HepG2 (cell line): ENCODE data around the gene NRBF2. TPM values are rescaled to one million over a fixed set of nuclear protein-coding genes. Genes with fewer than 3 reads are reported as not detected.

ENCODE experiments used
- ATAC-seq: fragments of 200-7000 bp; cut with Tn5 transposase; 3 replicates; pipeline ENCODE4 v1.9.1; 2020; ENCODE audit warnings: mild to moderate bottlenecking, moderate library complexity
- BruUV-seq: library from RNA; stranded (reverse); fragments of 400-500 nt; replicated peaks from 2 replicates; lab custom pipeline; 2021; lab: Mats Ljungman, UMichigan
- CTCF ChIA-PET: fragments of 300-600 bp; formaldehyde crosslinking; extraction: SDS; loops from one replicate; lab custom pipeline; 2021; ENCODE audit warnings: low total read pairs, inconsistent platforms, low intra/inter-chr PET ratio; lab: Yijun Ruan, JAX
- POLR2A ChIA-PET: fragments of 350-600 bp; sonication (Branson Sonifier 250); formaldehyde crosslinking; loops from one replicate; lab custom pipeline; 2020; ENCODE audit warnings: antibody characterized with exemption, inconsistent platforms; lab: Yijun Ruan, JAX
- DNase-seq: peaks from one replicate; pipeline ENCODE4 v3.0.0-alpha.2; 2015; ENCODE audit warnings: low spot score
- FAIRE-seq: peaks from 3 replicates; lab custom pipeline; 2011; peaks lifted over from hg19 to GRCh38; lab: Jason Lieb, UNC
- H2AFZ ChIP-seq: one replicate; pipeline ENCODE4 v1.6.1; 2011; ENCODE audit warnings: low read length, inconsistent platforms
- H3K27ac ChIP-seq: fragments of 300-600 bp; 3 replicates; pipeline ENCODE4 v1.8.0; 2011; ENCODE audit warnings: mixed run types, mild to moderate bottlenecking, mixed read lengths, low read length, inconsistent platforms; ENCODE audit not compliant: insufficient read depth; ENCODE audit errors: extremely low read length
- H3K27me3 ChIP-seq, 2 experiments: fragments of 200-600 bp in 1 of 2; 2 replicates in 1 of 2; 3 replicates in 1 of 2; pipeline versions ENCODE4 v1.6.0 to v1.8.0; 2011; ENCODE audit warnings: low read length in 2 of 2, mild to moderate bottlenecking in 2 of 2, moderate library complexity in 2 of 2, inconsistent platforms in 1 of 2; ENCODE audit not compliant: insufficient read depth in 2 of 2, control insufficient read depth in 1 of 2
- H3K36me3 ChIP-seq, 2 experiments: fragments of 200-600 bp in 1 of 2; replicated peaks in 1 of 2; 2 replicates in 1 of 2; 3 replicates in 1 of 2; pipeline versions ENCODE4 v1.5.1 to v1.8.0; 2011; ENCODE audit warnings: low read length in 2 of 2, inconsistent platforms in 1 of 2; ENCODE audit not compliant: insufficient read depth in 2 of 2, control insufficient read depth in 1 of 2
- H3K4me1 ChIP-seq: 2 replicates; pipeline ENCODE4 v1.5.1; 2012; ENCODE audit warnings: low read length, inconsistent platforms; ENCODE audit not compliant: insufficient read depth
- H3K4me2 ChIP-seq: 2 replicates; pipeline ENCODE4 v1.6.0; 2011; ENCODE audit warnings: low read depth, low read length, inconsistent platforms
- H3K4me3 ChIP-seq, 3 experiments: fragments of 200-600 bp in 1 of 3; sonication (generic), shearing (Covaris generic) in 1 of 3; replicated peaks in 1 of 3; 2 replicates each; pipeline ENCODE4 v1.5.1; 2011 to 2016; ENCODE audit warnings: low read length in 3 of 3, inconsistent platforms in 2 of 3, low read depth in 2 of 3, mild to moderate bottlenecking in 2 of 3, control low read depth in 1 of 3, mixed read lengths in 1 of 3; ENCODE audit not compliant: insufficient read depth in 1 of 3
- H3K79me2 ChIP-seq: one replicate; pipeline ENCODE4 v1.6.1; 2011; ENCODE audit warnings: low read length, inconsistent platforms; ENCODE audit not compliant: insufficient read depth
- H3K9ac ChIP-seq: 2 replicates; pipeline ENCODE4 v1.6.0; 2011; ENCODE audit warnings: mild to moderate bottlenecking, low read depth, low read length, inconsistent platforms; ENCODE audit not compliant: insufficient read depth
- H3K9me3 ChIP-seq: 2 replicates; pipeline ENCODE4 v1.5.1; 2012; ENCODE audit warnings: mild to moderate bottlenecking, low read length
- H4K20me1 ChIP-seq: 2 replicates; pipeline ENCODE4 v1.6.0; 2011; ENCODE audit warnings: inconsistent platforms, mild to moderate bottlenecking, low read length, moderate library complexity; ENCODE audit not compliant: insufficient read depth
- FOSL2 ChIP-seq: sonication (generic); formaldehyde crosslinking; IDR thresholded peaks from 2 replicates; pipeline ENCODE4 v1.4.0; 2020; ENCODE audit warnings: missing genetic modification reagents
- GATA4 ChIP-seq: sonication (generic); IDR thresholded peaks from 2 replicates; pipeline ENCODE4 v1.6.1; 2016; ENCODE audit warnings: antibody characterized with exemption, low read depth, borderline replicate concordance
- MAFF ChIP-seq: IDR thresholded peaks from 2 replicates; pipeline ENCODE4 v1.6.1; 2011; ENCODE audit warnings: low read depth, low read length, improper control_type of control experiment
- NFE2 ChIP-seq: sonication (generic); formaldehyde crosslinking; IDR thresholded peaks from 2 replicates; pipeline ENCODE4 v1.4.0; 2020; ENCODE audit warnings: missing genetic modification reagents
- RFX5 ChIP-seq: IDR thresholded peaks from 2 replicates; pipeline ENCODE4 v1.6.1; 2011; ENCODE audit warnings: low read depth, low read length, improper control_type of control experiment
- SCMH1 ChIP-seq: sonication (generic); formaldehyde crosslinking; IDR thresholded peaks from 2 replicates; pipeline ENCODE4 v1.9.0; 2021; ENCODE audit warnings: missing genetic modification reagents, mild to moderate bottlenecking, borderline replicate concordance
- ZBTB3 ChIP-seq: sonication (generic); formaldehyde crosslinking; IDR thresholded peaks from 2 replicates; pipeline ENCODE4 v1.4.0; 2020; ENCODE audit warnings: low read depth, mild to moderate bottlenecking, moderate library complexity, missing genetic modification reagents, borderline replicate concordance
- ZNF280B ChIP-seq: sonication (generic); formaldehyde crosslinking; IDR thresholded peaks from 2 replicates; pipeline ENCODE4 v1.5.0; 2020; ENCODE audit warnings: missing genetic modification reagents, mild to moderate bottlenecking, borderline replicate concordance
- ZNF512B ChIP-seq: sonication (generic); formaldehyde crosslinking; IDR thresholded peaks from 2 replicates; pipeline ENCODE4 v1.5.1; 2020; ENCODE audit warnings: missing genetic modification reagents, mild to moderate bottlenecking, borderline replicate concordance
- ZNF569 ChIP-seq: sonication (generic); formaldehyde crosslinking; IDR thresholded peaks from 2 replicates; pipeline ENCODE4 v1.5.0; 2020; ENCODE audit warnings: mild to moderate bottlenecking, missing genetic modification reagents, moderate library complexity, borderline replicate concordance
- WGBS: methylation state at CpG from one replicate; pipeline ENCODE4 v1.1.6; 2017; ENCODE audit warnings: low lambda C conversion rate; 5-methylcytosine and 5-hydroxymethylcytosine counted together
- in situ Hi-C: cut with HindIII; loops from 2 replicates; pipeline ENCODE4 v1.10.0; 2017; ENCODE audit warnings: low pct_unique_long_range_greater_than_20kb; ENCODE audit not compliant: extremely low pct_ligation_motif_present
- intact Hi-C: fragments of 100-400 bp; cut with micrococcal nuclease; formaldehyde crosslinking; loops from one replicate; pipeline ENCODE4 v1.10.0; 2022; ENCODE audit not compliant: unreplicated experiment
- polyA plus RNA-seq, 8 experiments: library from polyadenylated mRNA; depleted of rRNA in 3 of 8; stranded (reverse) in 7 of 8; unstranded in 1 of 8; fragments of >200 nt; fragmentation: Illumina TruSeq in 4 of 8; extraction: Trizol in 4 of 8; gene quantifications; 2 replicates each; pipeline versions ENCODE4 v1.2.1 to v1.2.3, GENCODE V29; 2011 to 2016; ENCODE audit warnings: low read depth in 4 of 8, missing spikeins in 1 of 8, mixed read lengths in 1 of 8; ENCODE audit not compliant: insufficient read depth in 1 of 8
- total RNA-seq, 5 experiments: library from RNA; depleted of rRNA; stranded (reverse); fragments of >200 nt; fragmentation: Illumina TruSeq; extraction: Trizol; gene quantifications; 2 replicates each; pipeline ENCODE4 v1.2.3, GENCODE V29; 2016; ENCODE audit warnings: low read depth in 1 of 5

The NRBF2 gene
- total and polyA plus RNA-seq, 2 of the 13 experiments (the other 11 are each of a cell fraction or from before 2014, with no cell fraction given) = 20.0 to 28.4 TPM

- FAIRE-seq = no peak
Observed at GRCh38 chr10:63171255-63171855, 38.2 kb downstream of the NRBF2 start.

More at GRCh38 chr10:63171255-63171855, 38.2 kb downstream of the NRBF2 start:
- TF ChIP-seq SCMH1 (no peak), NFE2 (no peak), ZNF569 (CRISPR knock-in tag) (no peak), ZNF280B (CRISPR knock-in tag) (no peak), MAFF (no peak), FOSL2 (no peak), ZBTB3 (CRISPR knock-in tag) (no peak), RFX5 (no peak), ZNF512B (no peak), GATA4 (no peak)
- ChIA-PET CTCF (no interaction called here), POLR2A (no interaction called here)
- H3K79me2 ChIP-seq = no peaks in the 10 kb centered on the region
- H3K9me3 ChIP-seq = no peaks in the 10 kb centered on the region
- H3K27me3 ChIP-seq = no peaks in the 10 kb centered on the region
- intact Hi-C loops (no loop called here), in situ Hi-C loops (no loop called here)
- no peak overlapping the region for H2AFZ ChIP-seq
- WGBS = 94% methylated on average over 1 of the region's 1 CpG
- BruUV-seq = no TSS peak
- no peak overlapping the region for H3K27ac ChIP-seq
- no peak overlapping the region for H3K4me2 ChIP-seq
- ATAC-seq = no peak
- 0 out of 2 replicates have a peak, but pooled peaks cover 2% of the 10 kb centered on the region for H4K20me1 ChIP-seq
- H3K9ac ChIP-seq = no peak overlapping the region
- no peaks in the 10 kb centered on the region for H3K4me1 ChIP-seq
- peaks cover 15 to 62% of the 10 kb centered on the region in 2 experiments for H3K36me3 ChIP-seq
- DNase-seq = no peak
- no peak overlapping the region for H3K4me3 ChIP-seq
